Measurements from ENCODE around the gene GLIPR1L2. TPM values are rescaled to one million over a fixed set of nuclear protein-coding genes. Genes with fewer than 3 reads are reported as not detected.

Gene GLIPR1L2
- total RNA-seq, 1 donor from 2014 or later, result not detected

DNA sequence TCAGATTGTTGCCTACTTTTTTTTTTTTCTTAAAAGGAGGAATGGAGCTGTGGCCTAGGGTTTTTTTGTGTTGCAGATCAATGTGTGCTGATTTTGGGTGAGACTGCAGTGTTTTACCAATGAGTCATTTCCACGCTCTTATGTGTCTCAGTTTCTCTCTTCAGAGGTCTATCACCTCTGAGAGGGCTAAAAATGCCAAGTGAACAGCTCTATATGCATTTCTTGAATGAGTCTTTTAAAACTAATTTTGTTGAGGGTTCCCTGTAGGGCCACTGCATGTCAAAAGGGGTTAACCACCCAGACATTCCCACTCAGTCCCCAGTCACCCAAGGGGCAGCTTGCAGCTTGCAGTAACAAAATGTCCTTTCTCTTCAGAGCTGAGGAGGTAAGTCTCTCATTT, 24.3 kb upstream of the GLIPR1L2 start:
- no peak overlapping the region for H3K4me3 Mint-ChIP-seq (ENCODE audit: unreplicated experiment)
- no peaks in the 10 kb centered on the region for H3K36me3 Mint-ChIP-seq (ENCODE audit: unreplicated experiment)
- H3K4me1 Mint-ChIP-seq (ENCODE audit: low read depth, unreplicated experiment), result peaks cover 4% of the 10 kb centered on the region
- no peaks in the 10 kb centered on the region for H3K9me3 Mint-ChIP-seq (ENCODE audit: unreplicated experiment)
- no peak overlapping the region for H3K27ac Mint-ChIP-seq (ENCODE audit: unreplicated experiment)
- H3K27me3 Mint-ChIP-seq (ENCODE audit: unreplicated experiment), result peaks cover 3% of the 10 kb centered on the region
- DNase-seq, result no peak
- TF ChIP-seq, protein P1, sequence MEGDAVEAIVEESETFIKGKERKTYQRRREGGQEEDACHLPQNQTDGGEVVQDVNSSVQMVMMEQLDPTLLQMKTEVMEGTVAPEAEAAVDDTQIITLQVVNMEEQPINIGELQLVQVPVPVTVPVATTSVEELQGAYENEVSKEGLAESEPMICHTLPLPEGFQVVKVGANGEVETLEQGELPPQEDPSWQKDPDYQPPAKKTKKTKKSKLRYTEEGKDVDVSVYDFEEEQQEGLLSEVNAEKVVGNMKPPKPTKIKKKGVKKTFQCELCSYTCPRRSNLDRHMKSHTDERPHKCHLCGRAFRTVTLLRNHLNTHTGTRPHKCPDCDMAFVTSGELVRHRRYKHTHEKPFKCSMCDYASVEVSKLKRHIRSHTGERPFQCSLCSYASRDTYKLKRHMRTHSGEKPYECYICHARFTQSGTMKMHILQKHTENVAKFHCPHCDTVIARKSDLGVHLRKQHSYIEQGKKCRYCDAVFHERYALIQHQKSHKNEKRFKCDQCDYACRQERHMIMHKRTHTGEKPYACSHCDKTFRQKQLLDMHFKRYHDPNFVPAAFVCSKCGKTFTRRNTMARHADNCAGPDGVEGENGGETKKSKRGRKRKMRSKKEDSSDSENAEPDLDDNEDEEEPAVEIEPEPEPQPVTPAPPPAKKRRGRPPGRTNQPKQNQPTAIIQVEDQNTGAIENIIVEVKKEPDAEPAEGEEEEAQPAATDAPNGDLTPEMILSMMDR (IDR thresholded peaks at IDR 0.05; ENCODE audit: partially characterized antibody, unreplicated experiment), result no peak

DNA sequence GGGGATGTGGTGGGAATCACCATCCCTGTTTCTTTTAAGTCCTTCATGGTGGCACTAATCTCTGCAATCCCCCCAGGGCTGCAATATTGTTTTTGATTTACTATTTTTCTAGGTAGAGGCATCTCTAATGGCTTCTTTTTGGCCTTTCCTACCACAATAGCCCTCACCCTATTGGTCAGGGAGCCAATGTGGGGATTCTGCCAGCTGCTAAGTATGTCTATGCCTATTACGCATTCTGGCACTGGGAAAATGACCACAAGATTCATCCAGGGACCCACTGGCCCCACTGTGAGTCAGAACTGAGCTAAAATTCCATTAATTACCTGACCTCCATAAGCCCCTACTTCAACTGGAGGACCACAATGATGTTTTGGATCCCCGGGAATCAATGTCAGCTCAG, 15.9 kb upstream of the GLIPR1L2 start:
- DNase-seq, result no peak
- Mint-ChIP-seq H3K27ac (ENCODE audit: unreplicated experiment) (no peak overlapping the region), H3K4me3 (ENCODE audit: unreplicated experiment) (no peak overlapping the region), H3K36me3 (ENCODE audit: unreplicated experiment) (peaks cover 5% of the 10 kb centered on the region), H3K27me3 (ENCODE audit: unreplicated experiment) (peaks cover 5% of the 10 kb centered on the region), H3K4me1 (ENCODE audit: low read depth, unreplicated experiment) (no peaks in the 10 kb centered on the region), H3K9me3 (ENCODE audit: unreplicated experiment) (peaks cover 2% of the 10 kb centered on the region)
- TF ChIP-seq, protein P1 (IDR thresholded peaks at IDR 0.05; ENCODE audit: partially characterized antibody, unreplicated experiment), result no peak

DNA sequence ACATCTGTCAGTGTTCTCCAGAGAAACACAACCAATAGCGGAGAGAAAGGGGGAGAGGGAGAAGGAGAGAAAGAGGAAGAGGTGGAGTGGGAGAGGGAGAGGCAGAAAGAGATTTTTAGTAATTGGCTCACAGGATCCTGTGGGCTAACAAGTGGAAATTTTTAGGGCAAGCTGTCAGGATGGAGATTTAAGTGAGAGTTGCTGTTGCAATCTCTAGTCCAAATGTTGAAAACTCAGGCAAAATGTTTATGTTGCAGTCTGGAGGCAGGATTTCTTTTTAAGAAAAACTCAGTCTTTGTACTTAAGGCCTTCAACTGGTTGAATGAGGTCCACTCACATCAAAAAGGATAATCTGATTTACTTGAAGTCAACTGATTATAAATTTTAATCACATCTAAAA, 12.5 kb upstream of the GLIPR1L2 start:
- Mint-ChIP-seq H3K27me3 (ENCODE audit: unreplicated experiment) (peaks cover 2% of the 10 kb centered on the region), H3K27ac (ENCODE audit: unreplicated experiment) (no peak overlapping the region), H3K4me1 (ENCODE audit: low read depth, unreplicated experiment) (no peaks in the 10 kb centered on the region), H3K4me3 (ENCODE audit: unreplicated experiment) (no peak overlapping the region), H3K36me3 (ENCODE audit: unreplicated experiment) (peaks cover 9% of the 10 kb centered on the region), H3K9me3 (ENCODE audit: unreplicated experiment) (peaks cover 2% of the 10 kb centered on the region)
- no peak for DNase-seq
- TF ChIP-seq, protein P1 (IDR thresholded peaks at IDR 0.05; ENCODE audit: partially characterized antibody, unreplicated experiment), result no peak

DNA sequence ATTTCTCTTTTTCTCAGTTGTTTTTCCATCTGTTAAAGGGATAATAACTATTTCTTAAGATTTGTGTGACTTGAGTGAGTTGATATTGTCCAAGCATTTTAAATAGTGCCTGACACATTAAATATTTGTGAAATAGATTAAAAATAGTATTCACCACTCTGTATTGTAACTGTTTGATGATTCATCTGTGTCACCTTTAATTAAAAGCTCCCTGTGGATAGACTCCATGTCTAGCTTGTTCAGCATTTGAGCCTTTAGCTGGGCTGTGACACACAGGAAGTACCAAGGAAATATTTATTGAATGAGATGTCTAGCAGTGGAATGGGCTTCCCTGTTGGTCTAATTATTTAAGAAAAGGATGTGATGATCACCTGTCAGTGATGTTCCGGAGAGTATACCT, 1.8 kb upstream of the GLIPR1L2 start:
- Mint-ChIP-seq H3K4me1 (ENCODE audit: low read depth, unreplicated experiment) (peaks cover 9% of the 10 kb centered on the region), H3K27me3 (ENCODE audit: unreplicated experiment) (no peaks in the 10 kb centered on the region), H3K4me3 (ENCODE audit: unreplicated experiment) (no peak overlapping the region), H3K36me3 (ENCODE audit: unreplicated experiment) (no peaks in the 10 kb centered on the region), H3K27ac (ENCODE audit: unreplicated experiment) (no peak overlapping the region), H3K9me3 (ENCODE audit: unreplicated experiment) (peaks cover 2% of the 10 kb centered on the region)
- TF ChIP-seq, protein P1 (IDR thresholded peaks at IDR 0.05; ENCODE audit: partially characterized antibody, unreplicated experiment), result no peak
- no peak for DNase-seq

DNA sequence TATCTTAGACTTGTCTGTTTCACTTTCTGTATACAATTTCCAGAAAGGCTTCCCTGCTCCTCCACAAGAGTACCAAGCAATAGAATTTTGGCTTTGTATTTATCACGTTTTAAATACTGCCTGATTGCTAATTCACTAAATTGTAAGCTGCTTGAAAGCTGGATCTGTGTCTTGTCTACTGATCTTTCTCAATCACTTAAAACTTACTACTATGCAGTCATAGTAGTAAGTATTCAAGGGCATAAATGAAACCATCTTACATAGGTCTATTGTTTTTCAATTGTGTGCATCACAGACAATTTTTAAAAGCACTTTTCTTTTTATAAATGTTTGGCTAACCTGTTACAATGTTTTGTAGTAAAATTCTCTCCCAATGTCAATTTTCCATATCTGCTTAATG, 1.2 kb upstream of the GLIPR1L2 start:
- DNase-seq, result no peak
- peaks cover 9% of the 10 kb centered on the region for H3K4me1 Mint-ChIP-seq (ENCODE audit: low read depth, unreplicated experiment)
- no peak overlapping the region for H3K27ac Mint-ChIP-seq (ENCODE audit: unreplicated experiment)
- H3K36me3 Mint-ChIP-seq (ENCODE audit: unreplicated experiment), result no peaks in the 10 kb centered on the region
- H3K9me3 Mint-ChIP-seq (ENCODE audit: unreplicated experiment), result peaks cover 2% of the 10 kb centered on the region
- TF ChIP-seq, protein P1 (IDR thresholded peaks at IDR 0.05; ENCODE audit: partially characterized antibody, unreplicated experiment), result no peak
- H3K27me3 Mint-ChIP-seq (ENCODE audit: unreplicated experiment), result no peaks in the 10 kb centered on the region
- peak overlapping the region; percentile 45 for H3K4me3 Mint-ChIP-seq (ENCODE audit: unreplicated experiment)
